ENCODE measurements around the gene IRF2. TPM values are rescaled to one million over a fixed set of nuclear protein-coding genes. Genes with fewer than 3 reads are reported as not detected.

The IRF2 gene
- total RNA-seq, 4 donors from 2014 or later, result 32.6 to 38.1 (median 36.6) TPM

- TF ChIP-seq, protein P1, sequence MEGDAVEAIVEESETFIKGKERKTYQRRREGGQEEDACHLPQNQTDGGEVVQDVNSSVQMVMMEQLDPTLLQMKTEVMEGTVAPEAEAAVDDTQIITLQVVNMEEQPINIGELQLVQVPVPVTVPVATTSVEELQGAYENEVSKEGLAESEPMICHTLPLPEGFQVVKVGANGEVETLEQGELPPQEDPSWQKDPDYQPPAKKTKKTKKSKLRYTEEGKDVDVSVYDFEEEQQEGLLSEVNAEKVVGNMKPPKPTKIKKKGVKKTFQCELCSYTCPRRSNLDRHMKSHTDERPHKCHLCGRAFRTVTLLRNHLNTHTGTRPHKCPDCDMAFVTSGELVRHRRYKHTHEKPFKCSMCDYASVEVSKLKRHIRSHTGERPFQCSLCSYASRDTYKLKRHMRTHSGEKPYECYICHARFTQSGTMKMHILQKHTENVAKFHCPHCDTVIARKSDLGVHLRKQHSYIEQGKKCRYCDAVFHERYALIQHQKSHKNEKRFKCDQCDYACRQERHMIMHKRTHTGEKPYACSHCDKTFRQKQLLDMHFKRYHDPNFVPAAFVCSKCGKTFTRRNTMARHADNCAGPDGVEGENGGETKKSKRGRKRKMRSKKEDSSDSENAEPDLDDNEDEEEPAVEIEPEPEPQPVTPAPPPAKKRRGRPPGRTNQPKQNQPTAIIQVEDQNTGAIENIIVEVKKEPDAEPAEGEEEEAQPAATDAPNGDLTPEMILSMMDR (IDR thresholded peaks at IDR 0.05; ENCODE audit: low read depth), result no peak
Measured at GRCh38 chr4:184384810-184385557, 89.4 kb downstream of the IRF2 start.

GRCh38 chr4:184384056-184384809 is 90.1 kb downstream of the IRF2 start:
- TF ChIP-seq, protein P1 (IDR thresholded peaks at IDR 0.05; ENCODE audit: low read depth), result no peak

- TF ChIP-seq, protein P1 (IDR thresholded peaks at IDR 0.05; ENCODE audit: low read depth), result no peak
Measured at GRCh38 chr4:184383497-184384055, 90.8 kb downstream of the IRF2 start.

- TF ChIP-seq, protein P1 (IDR thresholded peaks at IDR 0.05; ENCODE audit: low read depth), result no peak
Measured at GRCh38 chr4:184382189-184382846, 92.0 kb downstream of the IRF2 start.

DNA sequence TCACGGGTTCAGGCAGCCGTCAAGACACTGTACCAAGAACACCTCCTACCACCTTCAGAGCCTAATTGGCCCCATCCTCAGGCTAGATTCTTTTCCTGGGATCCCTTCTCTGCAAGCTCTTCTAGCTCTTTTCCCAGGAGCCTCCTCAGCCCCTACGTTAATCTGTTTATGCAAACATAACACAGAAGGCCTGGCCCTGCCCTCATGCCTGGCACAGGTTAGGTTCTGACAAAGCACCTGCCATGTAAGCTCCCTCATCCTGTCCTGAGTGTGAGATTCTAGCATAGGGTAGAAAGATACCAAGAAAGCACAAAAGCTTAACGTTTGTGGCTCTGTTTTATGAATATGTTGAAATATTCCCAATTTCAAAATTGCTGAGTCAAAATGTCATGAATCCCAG is 93.6 kb downstream of the IRF2 start:
- TF ChIP-seq, protein P1 (IDR thresholded peaks at IDR 0.05; ENCODE audit: low read depth), result no peak

GRCh38 chr4:184376923-184377322 is 97.4 kb downstream of the IRF2 start:
- TF ChIP-seq, protein P1 (IDR thresholded peaks at IDR 0.05; ENCODE audit: low read depth), result no peak
